H9 (cell line): ENCODE data around the gene CNTFR. TPM values are rescaled to one million over a fixed set of nuclear protein-coding genes. Genes with fewer than 3 reads are reported as not detected.

ENCODE experiments used
- DNase-seq: peaks from one replicate; pipeline ENCODE4 v3.0.0-alpha.2; 2017
- H2AFZ ChIP-seq: one replicate; pipeline ENCODE4 v1.6.1; 2013; ENCODE audit warnings: mild to moderate bottlenecking, low read length, control low read depth, moderate library complexity
- H2AK5ac ChIP-seq: 2 replicates; pipeline ENCODE4 v1.6.1; 2013; ENCODE audit warnings: low read length, control low read depth, mixed read lengths; ENCODE audit not compliant: insufficient read length
- H2BK120ac ChIP-seq: one replicate; pipeline ENCODE4 v1.6.1; 2013; ENCODE audit warnings: low read depth, mild to moderate bottlenecking, low read length, control low read depth, inconsistent platforms; ENCODE audit not compliant: poor library complexity, severe bottlenecking
- H2BK12ac ChIP-seq: 2 replicates; pipeline ENCODE4 v1.6.1; 2013; ENCODE audit warnings: low read length, control low read depth, mixed read lengths, low read depth; ENCODE audit not compliant: insufficient read length
- H2BK15ac ChIP-seq: 2 replicates; pipeline ENCODE4 v1.6.1; 2013; ENCODE audit warnings: low read depth, low read length, control low read depth
- H2BK20ac ChIP-seq: one replicate; pipeline ENCODE4 v1.6.1; 2013; ENCODE audit warnings: low read depth, mild to moderate bottlenecking, low read length, control low read depth, inconsistent platforms; ENCODE audit not compliant: poor library complexity, severe bottlenecking
- H2BK5ac ChIP-seq: 2 replicates; pipeline ENCODE4 v1.6.1; 2013; ENCODE audit warnings: low read length, control low read depth, mixed read lengths; ENCODE audit not compliant: insufficient read length
- H3K14ac ChIP-seq: 2 replicates; pipeline ENCODE4 v1.6.1; 2013; ENCODE audit warnings: low read length, control low read depth; ENCODE audit not compliant: insufficient read depth
- H3K18ac ChIP-seq: 2 replicates; pipeline ENCODE4 v1.6.1; 2013; ENCODE audit warnings: low read depth, mild to moderate bottlenecking, mixed read lengths, low read length, control low read depth; ENCODE audit not compliant: insufficient read length
- H3K23ac ChIP-seq: 2 replicates; pipeline ENCODE4 v1.6.1; 2013; ENCODE audit warnings: low read length, control low read depth, mixed read lengths, low read depth; ENCODE audit not compliant: insufficient read length
- H3K23me2 ChIP-seq: 2 replicates; pipeline ENCODE4 v1.6.1; 2013; ENCODE audit warnings: low read depth, mild to moderate bottlenecking, mixed read lengths, low read length, control low read depth; ENCODE audit not compliant: insufficient read length, poor library complexity, severe bottlenecking
- H3K27ac ChIP-seq: 2 replicates; pipeline ENCODE4 v1.5.1; 2013; ENCODE audit warnings: low read length, control low read depth, mixed read lengths, low read depth; ENCODE audit not compliant: insufficient read length
- H3K27me3 ChIP-seq: 2 replicates; pipeline ENCODE4 v1.6.1; 2013; ENCODE audit warnings: low read length, control low read depth, inconsistent platforms; ENCODE audit not compliant: insufficient read depth
- H3K4ac ChIP-seq: 2 replicates; pipeline ENCODE4 v1.6.1; 2013; ENCODE audit warnings: low read depth, mild to moderate bottlenecking, control low read depth, inconsistent platforms, low read length, moderate library complexity
- H3K4me1 ChIP-seq: 2 replicates; pipeline ENCODE4 v1.6.1; 2013; ENCODE audit warnings: low read length, control low read depth, inconsistent platforms; ENCODE audit not compliant: insufficient read depth
- H3K4me2 ChIP-seq: 2 replicates; pipeline ENCODE4 v1.6.1; 2013; ENCODE audit warnings: low read length, control low read depth, mixed read lengths; ENCODE audit not compliant: insufficient read length, insufficient read depth
- H3K56ac ChIP-seq: 2 replicates; pipeline ENCODE4 v1.6.1; 2013; ENCODE audit warnings: low read depth, mild to moderate bottlenecking, mixed read lengths, low read length, control low read depth; ENCODE audit not compliant: insufficient read length
- H3K79me1 ChIP-seq: 2 replicates; pipeline ENCODE4 v1.6.1; 2013; ENCODE audit warnings: low read depth, mild to moderate bottlenecking, moderate library complexity, low read length, control low read depth, inconsistent platforms; ENCODE audit not compliant: insufficient read depth, poor library complexity, severe bottlenecking
- H3K79me2 ChIP-seq: 2 replicates; pipeline ENCODE4 v1.6.1; 2013; ENCODE audit warnings: low read length, control low read depth, inconsistent platforms; ENCODE audit not compliant: insufficient read depth
- H3K9ac ChIP-seq: 2 replicates; pipeline ENCODE4 v1.6.1; 2013; ENCODE audit warnings: low read length, control low read depth, mixed read lengths; ENCODE audit not compliant: insufficient read length; ENCODE audit errors: extremely low read depth
- H3K9me3 ChIP-seq: one replicate; pipeline ENCODE4 v1.6.1; 2013; ENCODE audit warnings: low read depth, low read length, inconsistent platforms; ENCODE audit not compliant: control insufficient read depth
- H3T11ph ChIP-seq: one replicate; pipeline ENCODE4 v1.6.1; 2013; ENCODE audit warnings: mild to moderate bottlenecking, low read length, control low read depth, inconsistent platforms
- H4K20me1 ChIP-seq: one replicate; pipeline ENCODE4 v1.6.1; 2013; ENCODE audit not compliant: control insufficient read depth, insufficient read length, insufficient read depth
- H4K5ac ChIP-seq: 2 replicates; pipeline ENCODE4 v1.6.1; 2013; ENCODE audit warnings: low read depth, mild to moderate bottlenecking, mixed read lengths, low read length, control low read depth; ENCODE audit not compliant: insufficient read length
- H4K8ac ChIP-seq: replicated peaks from 2 replicates; pipeline ENCODE4 v1.6.1; 2013; ENCODE audit warnings: low read length, control low read depth, mixed read lengths, low read depth; ENCODE audit not compliant: insufficient read length
- H4K91ac ChIP-seq: 2 replicates; pipeline ENCODE4 v1.6.1; 2013; ENCODE audit warnings: low read depth, mild to moderate bottlenecking, moderate library complexity, mixed read lengths, low read length, control low read depth; ENCODE audit not compliant: insufficient read length
- H3K27ac Mint-ChIP-seq, 3 experiments: 2 replicates in 2 of 3; 3 replicates in 1 of 3; pipeline ENCODE4 v1.8.0; 2020 to 2021; ENCODE audit warnings: mixed read lengths in 3 of 3, mild to moderate bottlenecking in 1 of 3, moderate library complexity in 1 of 3
- H3K27me3 Mint-ChIP-seq: 2 replicates; pipeline ENCODE4 v1.8.0; 2021; ENCODE audit warnings: low read depth, mild to moderate bottlenecking, moderate library complexity, mixed read lengths
- H3K36me3 Mint-ChIP-seq, 3 experiments: 2 replicates in 2 of 3; 3 replicates in 1 of 3; pipeline ENCODE4 v1.8.0; 2020 to 2021; ENCODE audit warnings: low read depth in 3 of 3, mixed read lengths in 3 of 3; ENCODE audit not compliant: insufficient read depth in 1 of 3
- H3K4me1 Mint-ChIP-seq, 2 experiments: 2 replicates each; pipeline ENCODE4 v1.8.0; 2020; ENCODE audit warnings: mixed read lengths in 2 of 2
- H3K4me3 Mint-ChIP-seq, 2 experiments: 2 replicates in 1 of 2; 3 replicates in 1 of 2; pipeline ENCODE4 v1.8.0; 2020 to 2021; ENCODE audit warnings: mild to moderate bottlenecking in 2 of 2, mixed read lengths in 2 of 2, moderate library complexity in 1 of 2
- H3K9me3 Mint-ChIP-seq, 2 experiments: 2 replicates in 1 of 2; 3 replicates in 1 of 2; pipeline ENCODE4 v1.8.0; 2020; ENCODE audit warnings: mild to moderate bottlenecking in 2 of 2, mixed read lengths in 2 of 2, moderate library complexity in 1 of 2
- WGBS: extraction: QIAGEN DNeasy Blood & Tissue Kit; methylation state at CpG from one replicate; pipeline ENCODE4 v1.1.7; 2013; ENCODE audit warnings: missing lambda C conversion rate, low lambda C conversion rate, mixed read lengths; ENCODE audit not compliant: insufficient read length; ENCODE audit errors: extremely low coverage; 5-methylcytosine and 5-hydroxymethylcytosine counted together
- total RNA-seq: library from RNA; stranded (reverse); gene quantifications from 2 replicates; pipeline ENCODE4 v1.2.1, GENCODE V29; 2021
- TF ChIP-seq, protein P1 (sequence below): fragments of 200-600 bp; sonication (generic); conservative IDR thresholded peaks from 3 replicates; pipeline ENCODE4 v1.8.0; 2021; ENCODE audit warnings: antibody characterized with exemption, mild to moderate bottlenecking

The CNTFR gene
- total RNA-seq, 1 experiment from 2014 or later = 0.55 TPM

- H3T11ph ChIP-seq = no peak overlapping the region
- no peak overlapping the region for H4K5ac ChIP-seq
- peaks cover 13% of the 10 kb centered on the region; the same call in 1 of the 2 replicates for H3K4me1 ChIP-seq
- H2BK12ac ChIP-seq = no peak overlapping the region
- H3K27ac ChIP-seq = no peak overlapping the region
- H2BK20ac ChIP-seq = no peak overlapping the region
- no peaks in the 10 kb centered on the region for H3K27me3 ChIP-seq
- no CpG with 5 or more reads among the region's 5 CpGs for WGBS
- H3K23me2 ChIP-seq = no peaks in the 10 kb centered on the region
- DNase-seq = no peak
- no peak overlapping the region for H4K91ac ChIP-seq
- H3K79me2 ChIP-seq = no peaks in the 10 kb centered on the region
- H3K9me3 ChIP-seq = no peaks in the 10 kb centered on the region
- H3K4ac ChIP-seq = no peak overlapping the region
- H4K8ac ChIP-seq = no peak overlapping the region
- no peak overlapping the region for H3K23ac ChIP-seq
- Mint-ChIP-seq H3K9me3 (no peaks in the 10 kb centered on the region; a peak in 1 of 5 replicates), H3K27me3 (peaks cover 3% of the 10 kb centered on the region), H3K27ac (no peak overlapping the region), H3K4me3 (no peak overlapping the region; a peak in 1 of 5 replicates), H3K4me1 (peaks cover 36 to 45% of the 10 kb centered on the region in 2 experiments), H3K36me3 (no peaks in the 10 kb centered on the region)
- no peak overlapping the region for H3K9ac ChIP-seq
- TF ChIP-seq, protein P1, sequence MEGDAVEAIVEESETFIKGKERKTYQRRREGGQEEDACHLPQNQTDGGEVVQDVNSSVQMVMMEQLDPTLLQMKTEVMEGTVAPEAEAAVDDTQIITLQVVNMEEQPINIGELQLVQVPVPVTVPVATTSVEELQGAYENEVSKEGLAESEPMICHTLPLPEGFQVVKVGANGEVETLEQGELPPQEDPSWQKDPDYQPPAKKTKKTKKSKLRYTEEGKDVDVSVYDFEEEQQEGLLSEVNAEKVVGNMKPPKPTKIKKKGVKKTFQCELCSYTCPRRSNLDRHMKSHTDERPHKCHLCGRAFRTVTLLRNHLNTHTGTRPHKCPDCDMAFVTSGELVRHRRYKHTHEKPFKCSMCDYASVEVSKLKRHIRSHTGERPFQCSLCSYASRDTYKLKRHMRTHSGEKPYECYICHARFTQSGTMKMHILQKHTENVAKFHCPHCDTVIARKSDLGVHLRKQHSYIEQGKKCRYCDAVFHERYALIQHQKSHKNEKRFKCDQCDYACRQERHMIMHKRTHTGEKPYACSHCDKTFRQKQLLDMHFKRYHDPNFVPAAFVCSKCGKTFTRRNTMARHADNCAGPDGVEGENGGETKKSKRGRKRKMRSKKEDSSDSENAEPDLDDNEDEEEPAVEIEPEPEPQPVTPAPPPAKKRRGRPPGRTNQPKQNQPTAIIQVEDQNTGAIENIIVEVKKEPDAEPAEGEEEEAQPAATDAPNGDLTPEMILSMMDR = no peak
- H3K4me2 ChIP-seq = no peak overlapping the region
- no peak overlapping the region for H3K18ac ChIP-seq
- no peak overlapping the region for H2BK5ac ChIP-seq
- H4K20me1 ChIP-seq = no peaks in the 10 kb centered on the region
- no peaks in the 10 kb centered on the region for H3K79me1 ChIP-seq
- no peak overlapping the region for H3K56ac ChIP-seq
- H2AFZ ChIP-seq = no peak overlapping the region
- no peak overlapping the region for H2AK5ac ChIP-seq
- H2BK15ac ChIP-seq = no peak overlapping the region
- no peak overlapping the region; the same call in 1 of the 2 replicates for H3K14ac ChIP-seq
- no peak overlapping the region for H2BK120ac ChIP-seq
Observed at GRCh38 chr9:34555500-34555899, 34.0 kb downstream of the CNTFR start.
